IMR-90 (cell line): ENCODE results near the gene HPS4.
"Not testable (repeated sequence)": the region's sequence is repeated elsewhere in the genome, so short reads cannot be mapped to it uniquely, and the experiment has no call there.

Experiments used
- BHLHE40 ChIP-seq: fragments of 150-350 bp; IDR thresholded peaks from 2 replicates; pipeline ENCODE4 v1.6.1; 2016; ENCODE audit warnings: mild to moderate bottlenecking, low read depth, low read length
- CEBPB ChIP-seq: IDR thresholded peaks from 2 replicates; pipeline ENCODE4 v1.6.1; 2012; ENCODE audit warnings: low read depth, low read length, improper control_type of control experiment
- CTCF ChIP-seq: conservative IDR thresholded peaks from 2 replicates; pipeline ENCODE4 v1.5.1; 2012; ENCODE audit warnings: mild to moderate bottlenecking, low read depth, low read length, improper control_type of control experiment
- ELK1 ChIP-seq: fragments of 150-350 bp; IDR thresholded peaks from 2 replicates; pipeline ENCODE4 v1.6.1; 2016; ENCODE audit warnings: low read depth, mild to moderate bottlenecking, low read length, moderate library complexity, borderline replicate concordance
- FOS ChIP-seq: fragments of 150-350 bp; IDR thresholded peaks from 2 replicates; pipeline ENCODE4 v1.6.1; 2016; ENCODE audit warnings: low read depth, low read length
- MAFK ChIP-seq: IDR thresholded peaks from 2 replicates; pipeline ENCODE4 v1.6.1; 2012; ENCODE audit warnings: low read depth, low read length, improper control_type of control experiment
- MXI1 ChIP-seq: IDR thresholded peaks from 2 replicates; pipeline ENCODE4 v1.6.1; 2012; ENCODE audit warnings: low read depth, mild to moderate bottlenecking, low read length, moderate library complexity, borderline replicate concordance
- NFE2L2 ChIP-seq: fragments of 150-350 bp; IDR thresholded peaks from 2 replicates; pipeline ENCODE4 v1.6.1; 2016; ENCODE audit warnings: low read depth, mild to moderate bottlenecking, low read length
- RAD21 ChIP-seq: IDR thresholded peaks from 2 replicates; pipeline ENCODE4 v1.6.1; 2012; ENCODE audit warnings: low read length, improper control_type of control experiment
- RCOR1 ChIP-seq: IDR thresholded peaks from 2 replicates; pipeline ENCODE4 v1.6.1; 2012; ENCODE audit warnings: mild to moderate bottlenecking, low read length, improper control_type of control experiment; ENCODE audit not compliant: insufficient replicate concordance
- RFX5 ChIP-seq: IDR thresholded peaks from 2 replicates; pipeline ENCODE4 v1.8.0; 2012; ENCODE audit warnings: low read depth, mild to moderate bottlenecking, low read length, moderate library complexity
- SMC3 ChIP-seq: fragments of 150-350 bp; IDR thresholded peaks from 2 replicates; pipeline ENCODE4 v1.6.1; 2016; ENCODE audit warnings: low read depth, mild to moderate bottlenecking, antibody characterized with exemption, low read length, moderate library complexity
- USF2 ChIP-seq: fragments of 150-350 bp; IDR thresholded peaks from 2 replicates; pipeline ENCODE4 v1.6.1; 2017; ENCODE audit warnings: mild to moderate bottlenecking, antibody characterized with exemption, low read length, low read depth

- TF ChIP-seq CTCF, SMC3, ELK1, RCOR1, RAD21, RFX5, BHLHE40, MAFK, USF2, MXI1, CEBPB, NFE2L2, FOS: not testable (repeated sequence)
Measured at GRCh38 chr22:26528518-26528917, 44.9 kb upstream of the HPS4 start.
